Activated B cell treated with CpG ODN at 0.5 μM for 24 hours (primary cell): ENCODE data around the gene PPP2R2B. TPM values are rescaled to one million over a fixed set of nuclear protein-coding genes. Genes with fewer than 3 reads are reported as not detected.

Source experiments
- ATAC-seq: fragments of 200-7000 bp; cut with Tn5 transposase; one replicate; pipeline ENCODE4 v1.10.0; 2021; ENCODE audit warnings: low read depth, mild to moderate bottlenecking, moderate library complexity
- CTCF ChIA-PET: fragments of 350-600 bp; sonication (Branson Sonifier 250); formaldehyde crosslinking; loops from one replicate; lab custom pipeline; 2021; ENCODE audit warnings: antibody characterized with exemption; lab: Charles Lee
- POLR2A ChIA-PET: fragments of 350-600 bp; sonication (Branson Sonifier 250); formaldehyde crosslinking; loops from one replicate; lab custom pipeline; 2021; ENCODE audit warnings: antibody characterized with exemption; lab: Charles Lee
- DNase-seq: peaks from one replicate; pipeline ENCODE4 v3.0.0; 2022
- H3K27ac Mint-ChIP-seq: one replicate; pipeline ENCODE4 v1.8.0; 2020; ENCODE audit warnings: mixed read lengths
- H3K27me3 Mint-ChIP-seq: one replicate; pipeline ENCODE4 v1.8.0; 2021; ENCODE audit warnings: mixed read lengths
- H3K36me3 Mint-ChIP-seq: one replicate; pipeline ENCODE4 v1.8.0; 2021; ENCODE audit warnings: low read depth, mixed read lengths
- H3K4me1 Mint-ChIP-seq: one replicate; pipeline ENCODE4 v1.8.0; 2021; ENCODE audit warnings: mixed read lengths
- H3K4me3 Mint-ChIP-seq: one replicate; pipeline ENCODE4 v1.8.0; 2020; ENCODE audit warnings: mild to moderate bottlenecking, mixed read lengths
- H3K9me3 Mint-ChIP-seq: one replicate; pipeline ENCODE4 v1.8.0; 2020; ENCODE audit warnings: mixed read lengths
- CTCF ChIP-seq: fragments of 200-600 bp; IDR thresholded peaks from one replicate; pipeline ENCODE4 v1.8.0; 2022; ENCODE audit warnings: antibody characterized with exemption, mild to moderate bottlenecking
- intact Hi-C: fragments of 100-400 bp; cut with micrococcal nuclease; formaldehyde crosslinking; loops from one replicate; pipeline ENCODE4 v1.15.1; 2024
- total RNA-seq: library from RNA; stranded (reverse); gene quantifications from 2 replicates; pipeline ENCODE4 v1.2.3, GENCODE V29; 2022

The PPP2R2B gene
- total RNA-seq, 1 donor from 2014 or later = not detected

- POLR2A ChIA-PET = no interaction called here
- Mint-ChIP-seq H3K36me3 (no peaks in the 10 kb centered on the region), H3K9me3 (no peaks in the 10 kb centered on the region), H3K27ac (no peak overlapping the region), H3K27me3 (peaks cover 4% of the 10 kb centered on the region), H3K4me3 (no peak overlapping the region), H3K4me1 (no peaks in the 10 kb centered on the region)
- intact Hi-C loops = no loop called here
- ATAC-seq = no peak
- TF ChIP-seq CTCF = no peak
- CTCF ChIA-PET = no interaction called here
- no peak for DNase-seq
These were observed 296.4 kb downstream of the PPP2R2B start for GRCh38 chr5:146582051-146582596.

- Mint-ChIP-seq H3K9me3 (peaks cover 10% of the 10 kb centered on the region), H3K27ac (no peak overlapping the region), H3K27me3 (peaks cover 4% of the 10 kb centered on the region), H3K36me3 (no peaks in the 10 kb centered on the region), H3K4me1 (no peaks in the 10 kb centered on the region), H3K4me3 (no peak overlapping the region)
- POLR2A ChIA-PET = no interaction called here
- ATAC-seq (no peak), DNase-seq (no peak)
- no peak for TF ChIP-seq CTCF
- intact Hi-C loops = no loop called here
- CTCF ChIA-PET = no interaction called here
These were observed 298.3 kb downstream of the PPP2R2B start for GRCh38 chr5:146580237-146580636.

- POLR2A ChIA-PET = no interaction called here
- TF ChIP-seq CTCF = no peak
- DNase-seq = no peak
- no peaks in the 10 kb centered on the region for H3K36me3 Mint-ChIP-seq
- intact Hi-C loops = no loop called here
- no peaks in the 10 kb centered on the region for H3K4me1 Mint-ChIP-seq
- H3K9me3 Mint-ChIP-seq = peaks cover 15% of the 10 kb centered on the region
- peaks cover 6% of the 10 kb centered on the region for H3K27me3 Mint-ChIP-seq
- CTCF ChIA-PET = no interaction called here
- ATAC-seq = no peak
- H3K27ac Mint-ChIP-seq = no peak overlapping the region
- H3K4me3 Mint-ChIP-seq = no peak overlapping the region
These were observed 303.8 kb downstream of the PPP2R2B start for GRCh38 chr5:146574713-146575112.

- H3K4me3 Mint-ChIP-seq = no peak overlapping the region
- H3K9me3 Mint-ChIP-seq = no peaks in the 10 kb centered on the region
- peaks cover 2% of the 10 kb centered on the region for H3K4me1 Mint-ChIP-seq
- ChIA-PET CTCF (no interaction called here), POLR2A (no interaction called here)
- peaks cover 8% of the 10 kb centered on the region for H3K27me3 Mint-ChIP-seq
- H3K36me3 Mint-ChIP-seq = no peaks in the 10 kb centered on the region
- no peak for DNase-seq
- TF ChIP-seq CTCF = no peak
- intact Hi-C loops = no loop called here
- H3K27ac Mint-ChIP-seq = no peak overlapping the region
- ATAC-seq = no peak
These were observed 310.4 kb downstream of the PPP2R2B start for GRCh38 chr5:146568161-146568560.

GRCh38 chr5:146565764-146566367, 312.7 kb downstream of the PPP2R2B start:
- TF ChIP-seq CTCF = no peak
- DNase-seq (no peak), ATAC-seq (no peak)
- peaks cover 2% of the 10 kb centered on the region for H3K4me1 Mint-ChIP-seq
- no peaks in the 10 kb centered on the region for H3K9me3 Mint-ChIP-seq
- H3K4me3 Mint-ChIP-seq = no peak overlapping the region
- ChIA-PET CTCF (interaction anchor here (1.0 kb wide), 1 partner anchor 400 kb away, joined by 5 read pairs; no protein-coding TSS in a partner anchor), POLR2A (no interaction called here)
- no peaks in the 10 kb centered on the region for H3K36me3 Mint-ChIP-seq
- intact Hi-C loops = no loop called here
- H3K27me3 Mint-ChIP-seq = peaks cover 8% of the 10 kb centered on the region
- no peak overlapping the region for H3K27ac Mint-ChIP-seq
